HEK293 (cell line): ENCODE results near the gene CAPN12.

ENCODE experiments used
- CTCF ChIA-PET: fragments of 350-600 bp; formaldehyde crosslinking; extraction: SDS; loops from one replicate; lab custom pipeline; 2021; ENCODE audit warnings: antibody characterized with exemption; lab: Yijun Ruan, JAX
- POLR2A ChIA-PET: fragments of 300-600 bp; formaldehyde crosslinking; extraction: SDS; loops from one replicate; lab custom pipeline; 2020; ENCODE audit warnings: antibody characterized with exemption, inconsistent platforms; lab: Yijun Ruan, JAX
- H3K27ac ChIP-seq: fragments of 200-500 bp; sonication (Bioruptor generic); 2 replicates; pipeline ENCODE4 v1.5.1; 2014; ENCODE audit warnings: low read depth, low read length, control low read depth, inconsistent platforms; ENCODE audit errors: extremely low read depth
- H3K36me3 ChIP-seq, 2 experiments: fragments of 200-500 bp in 1 of 2; sonication (Bioruptor generic) in 1 of 2; 1 replicate in 1 of 2; 2 replicates in 1 of 2; pipeline ENCODE4 v1.5.1; 2014 to 2017; ENCODE audit warnings: inconsistent platforms in 2 of 2, low read length in 2 of 2; ENCODE audit not compliant: control insufficient read depth in 2 of 2, insufficient read depth in 1 of 2
- H3K4me1 ChIP-seq: fragments of 200-500 bp; sonication (Bioruptor generic); 2 replicates; pipeline ENCODE4 v1.5.1; 2014; ENCODE audit warnings: mild to moderate bottlenecking, low read length, inconsistent platforms; ENCODE audit not compliant: control insufficient read depth, insufficient read depth
- H3K4me3 ChIP-seq: 2 replicates; pipeline ENCODE4 v1.5.1; 2011; ENCODE audit warnings: low read depth, mild to moderate bottlenecking, control low read depth, low read length, moderate library complexity
- H3K9me3 ChIP-seq: fragments of 200-500 bp; sonication (Bioruptor generic); 2 replicates; pipeline ENCODE4 v1.5.1; 2014; ENCODE audit warnings: low read depth, low read length, inconsistent platforms; ENCODE audit not compliant: control insufficient read depth, insufficient read depth
- BCL11B ChIP-seq: fragments of 450-650 bp; formaldehyde crosslinking; IDR thresholded peaks from 2 replicates; pipeline ENCODE4 v1.5.1; 2016; ENCODE audit warnings: low read depth, missing biosample characterization, missing genetic modification characterization
- CTCF ChIP-seq: fragments of 450-650 bp; formaldehyde crosslinking; IDR thresholded peaks from 2 replicates; pipeline ENCODE4 v1.5.1; 2016; ENCODE audit warnings: missing biosample characterization, missing genetic modification characterization
- EGR2 ChIP-seq: fragments of 450-650 bp; formaldehyde crosslinking; IDR thresholded peaks from 2 replicates; pipeline ENCODE4 v1.5.1; 2016; ENCODE audit warnings: low read depth, missing biosample characterization, missing genetic modification characterization
- KLF1 ChIP-seq: fragments of 450-650 bp; formaldehyde crosslinking; IDR thresholded peaks from 2 replicates; pipeline ENCODE4 v1.5.1; 2016; ENCODE audit warnings: missing biosample characterization, missing genetic modification characterization
- KLF8 ChIP-seq: fragments of 450-650 bp; formaldehyde crosslinking; IDR thresholded peaks from 2 replicates; pipeline ENCODE4 v1.5.1; 2016; ENCODE audit warnings: missing biosample characterization, missing genetic modification characterization
- SP2 ChIP-seq: fragments of 450-650 bp; formaldehyde crosslinking; IDR thresholded peaks from 2 replicates; pipeline ENCODE4 v1.5.1; 2016; ENCODE audit warnings: missing biosample characterization, missing genetic modification characterization
- ZBTB17 ChIP-seq: fragments of 450-650 bp; formaldehyde crosslinking; IDR thresholded peaks from 2 replicates; pipeline ENCODE4 v1.5.1; 2016; ENCODE audit warnings: missing biosample characterization, missing genetic modification characterization
- ZBTB26 ChIP-seq: fragments of 450-650 bp; formaldehyde crosslinking; optimal IDR thresholded peaks from 2 replicates; pipeline ENCODE3; 2016; ENCODE audit warnings: missing biosample characterization, mild to moderate bottlenecking, missing genetic modification characterization
- ZBTB44 ChIP-seq: fragments of 450-650 bp; IDR thresholded peaks from 2 replicates; pipeline ENCODE4 v1.5.1; 2018; ENCODE audit warnings: missing biosample characterization, mild to moderate bottlenecking, missing genetic modification characterization
- ZBTB48 ChIP-seq: fragments of 450-650 bp; formaldehyde crosslinking; IDR thresholded peaks from 2 replicates; pipeline ENCODE4 v1.5.1; 2016; ENCODE audit warnings: missing biosample characterization, missing genetic modification characterization
- ZBTB49 ChIP-seq: fragments of 450-650 bp; formaldehyde crosslinking; IDR thresholded peaks from 2 replicates; pipeline ENCODE4 v1.5.1; 2016; ENCODE audit warnings: missing biosample characterization, missing genetic modification characterization, low read depth
- ZFHX2 ChIP-seq: fragments of 450-650 bp; formaldehyde crosslinking; conservative IDR thresholded peaks from 2 replicates; pipeline ENCODE4 v1.5.1; 2016; ENCODE audit warnings: missing biosample characterization, missing genetic modification characterization
- ZNF114 ChIP-seq: fragments of 450-650 bp; formaldehyde crosslinking; IDR thresholded peaks from 2 replicates; pipeline ENCODE4 v1.5.0; 2017; ENCODE audit warnings: missing biosample characterization, missing genetic modification characterization
- ZNF140 ChIP-seq: fragments of 450-650 bp; formaldehyde crosslinking; IDR thresholded peaks from 2 replicates; pipeline ENCODE4 v1.5.1; 2016; ENCODE audit warnings: missing biosample characterization, missing genetic modification characterization
- ZNF169 ChIP-seq: fragments of 450-650 bp; formaldehyde crosslinking; IDR thresholded peaks from 2 replicates; pipeline ENCODE4 v1.5.1; 2016; ENCODE audit warnings: missing biosample characterization, missing genetic modification characterization
- ZNF202 ChIP-seq: fragments of 450-650 bp; formaldehyde crosslinking; IDR thresholded peaks from 2 replicates; pipeline ENCODE4 v1.5.1; 2016; ENCODE audit warnings: missing biosample characterization, missing genetic modification characterization, borderline replicate concordance
- ZNF248 ChIP-seq: fragments of 450-650 bp; formaldehyde crosslinking; IDR thresholded peaks from 2 replicates; pipeline ENCODE4 v1.5.1; 2017; ENCODE audit warnings: missing biosample characterization, missing genetic modification characterization
- ZNF391 ChIP-seq: fragments of 450-650 bp; formaldehyde crosslinking; IDR thresholded peaks from 2 replicates; pipeline ENCODE4 v1.5.1; 2016; ENCODE audit warnings: low read depth, missing biosample characterization, missing genetic modification characterization, borderline replicate concordance
- ZNF416 ChIP-seq: fragments of 450-650 bp; formaldehyde crosslinking; IDR thresholded peaks from 2 replicates; pipeline ENCODE4 v1.5.1; 2016; ENCODE audit warnings: missing biosample characterization, missing genetic modification characterization
- ZNF560 ChIP-seq: fragments of 450-650 bp; formaldehyde crosslinking; IDR thresholded peaks from 2 replicates; pipeline ENCODE4 v1.5.1; 2017; ENCODE audit warnings: missing biosample characterization, missing genetic modification characterization, borderline replicate concordance
- ZNF707 ChIP-seq: fragments of 450-650 bp; formaldehyde crosslinking; IDR thresholded peaks from 2 replicates; pipeline ENCODE4 v1.5.1; 2016; ENCODE audit warnings: missing biosample characterization, missing genetic modification characterization
- ZNF777 ChIP-seq: fragments of 450-650 bp; formaldehyde crosslinking; IDR thresholded peaks from 2 replicates; pipeline ENCODE4 v1.5.1; 2017; ENCODE audit warnings: missing biosample characterization, missing genetic modification characterization, borderline replicate concordance
- ZSCAN16 ChIP-seq: fragments of 450-650 bp; formaldehyde crosslinking; IDR thresholded peaks from 2 replicates; pipeline ENCODE4 v1.5.1; 2016; ENCODE audit warnings: missing biosample characterization, missing genetic modification characterization
- ZSCAN30 ChIP-seq: fragments of 450-650 bp; IDR thresholded peaks from 2 replicates; pipeline ENCODE4 v1.5.1; 2018; ENCODE audit warnings: missing biosample characterization, mild to moderate bottlenecking, missing genetic modification characterization, moderate library complexity
- ZXDB ChIP-seq: fragments of 450-650 bp; formaldehyde crosslinking; IDR thresholded peaks from 2 replicates; pipeline ENCODE4 v1.5.1; 2016; ENCODE audit warnings: missing biosample characterization, missing genetic modification characterization

CAPN12 gene

DNA sequence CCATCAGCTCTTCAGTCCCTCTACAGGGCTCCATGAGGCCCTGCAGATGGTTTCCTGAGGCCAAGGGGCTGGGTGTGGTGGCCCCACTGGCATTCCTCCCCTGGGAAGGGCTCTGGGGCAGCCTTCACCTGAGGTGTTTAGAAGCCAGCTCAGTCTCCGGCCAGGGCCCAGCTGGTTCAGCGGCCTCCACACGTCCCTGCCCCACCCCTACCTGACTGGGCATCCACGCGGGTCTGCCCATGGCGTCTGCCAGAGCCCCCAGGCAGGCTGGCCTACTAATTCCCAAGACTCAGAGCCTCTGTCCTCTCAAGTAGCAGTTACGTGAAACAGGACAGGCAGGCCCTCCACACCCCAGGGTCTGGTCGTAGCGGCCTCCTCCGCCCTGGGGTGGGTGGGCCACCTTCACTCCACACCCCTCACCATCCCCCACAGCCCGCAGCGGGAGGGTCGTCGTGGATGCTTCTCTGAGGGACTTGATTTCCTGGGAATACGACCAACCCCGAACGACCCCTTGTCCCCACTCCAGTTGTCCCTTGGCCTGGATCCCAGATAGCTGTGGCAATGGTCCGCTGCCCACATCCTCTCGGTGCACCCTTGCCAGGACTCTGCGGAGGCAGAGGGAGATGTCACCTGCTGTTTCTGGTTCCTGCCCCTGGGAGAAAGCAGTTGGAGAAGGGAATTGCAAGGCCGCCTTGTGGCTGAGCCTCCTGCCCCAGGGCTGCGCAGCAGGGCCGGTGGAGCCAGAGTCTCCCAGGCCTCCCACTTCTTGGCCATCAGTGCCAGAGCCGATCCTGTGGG lies 24.3 kb downstream of the CAPN12 start:
- ChIA-PET CTCF (interaction anchor here (0.6 to 1.7 kb wide), 4 partner anchors 8 to 175 kb away, joined by 3 to 4 read pairs (median 4); no protein-coding TSS in a partner anchor), POLR2A (interaction anchor here (6.2 kb wide), 1 partner anchor 71 kb away, joined by 46 read pairs; the partner anchor contains the start of gene ACTN4)
- no peaks in the 10 kb centered on the region for H3K9me3 ChIP-seq
- 0 out of 2 replicates have a peak overlapping the region, but pooled peaks have one; percentile 1 for H3K27ac ChIP-seq
- TF ChIP-seq ZBTB48 (tag by site-specific recombination) = 0 out of 2 replicates have a peak, but pooled peaks have one; percentile 39
- TF ChIP-seq ZNF140 (tag by site-specific recombination) = no peak
- no peak for TF ChIP-seq ZNF777 (tag by site-specific recombination)
- no peak for TF ChIP-seq BCL11B (tag by site-specific recombination)
- TF ChIP-seq KLF1 (tag by site-specific recombination) = peak; percentile 84
- peak; percentile 21; the same call in 1 of the 2 replicates for TF ChIP-seq EGR2 (tag by site-specific recombination)
- no peak for TF ChIP-seq ZSCAN30 (tag by site-specific recombination)
- TF ChIP-seq ZFHX2 = 0 out of 2 replicates have a peak, but pooled peaks have one; percentile 6
- TF ChIP-seq ZNF707 = no peak
- no peak for TF ChIP-seq ZNF416 (tag by site-specific recombination)
- no peak for TF ChIP-seq ZNF391 (tag by site-specific recombination)
- H3K4me3 ChIP-seq = no peak overlapping the region
- H3K36me3 ChIP-seq = peaks cover 77 to 91% of the 10 kb centered on the region in 2 experiments
- no peaks in the 10 kb centered on the region for H3K4me1 ChIP-seq

DNA sequence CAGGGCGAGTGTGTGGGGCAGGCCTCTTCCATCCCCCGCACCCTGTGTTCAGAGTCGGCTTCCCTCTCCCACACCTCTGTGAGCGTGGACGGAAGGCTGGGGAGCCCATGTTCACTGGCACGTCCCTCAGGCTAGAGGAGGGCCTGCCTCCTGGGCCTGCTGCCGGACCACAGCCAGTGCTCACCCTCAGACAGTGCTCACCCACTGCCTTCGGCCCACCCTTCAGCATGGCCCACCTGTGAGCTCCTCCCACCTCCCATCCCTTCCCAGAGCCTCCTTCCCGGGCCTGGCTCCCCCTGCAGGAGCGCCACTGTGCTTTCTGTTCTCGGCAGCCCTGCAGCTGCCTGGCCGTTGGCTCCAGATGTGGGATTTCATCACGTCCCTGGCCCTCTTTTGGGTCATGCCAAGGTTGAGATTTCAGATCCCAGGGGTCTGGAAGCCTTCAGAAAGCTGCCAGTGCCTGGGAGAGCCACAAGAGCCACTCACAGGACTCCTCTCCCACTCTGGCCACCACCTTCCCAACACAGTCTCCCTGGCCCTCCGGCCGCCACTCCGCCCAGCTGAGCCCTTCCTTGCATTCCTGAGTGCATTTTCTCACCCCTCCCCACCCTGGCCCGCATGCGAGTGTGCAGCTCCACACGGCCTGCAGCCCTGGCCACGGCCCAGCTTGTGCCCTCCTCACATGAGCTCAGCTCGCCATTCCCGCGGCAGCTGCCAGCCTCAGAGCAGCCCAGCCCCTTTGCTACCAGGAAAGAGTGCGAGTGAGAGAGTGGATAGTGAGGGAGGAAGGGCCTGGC lies 25.3 kb downstream of the CAPN12 start:
- H3K4me3 ChIP-seq = no peak overlapping the region
- H3K36me3 ChIP-seq = peaks cover 79 to 91% of the 10 kb centered on the region in 2 experiments
- no peaks in the 10 kb centered on the region for H3K9me3 ChIP-seq
- no peaks in the 10 kb centered on the region for H3K4me1 ChIP-seq
- ChIA-PET CTCF (interaction anchor here (0.5 to 1.7 kb wide), 14 partner anchors 9 to 325 kb away, joined by 3 to 4 read pairs (median 3); partner anchors contain the start of gene ECH1), POLR2A (interaction anchor here (0.6 to 1.1 kb wide), 3 partner anchors 59 to 98 kb away, joined by 3 to 5 read pairs (median 5); partner anchors contain the start of gene ACTN4)
- 0 out of 2 replicates have a peak overlapping the region, but pooled peaks have one; percentile 2 for H3K27ac ChIP-seq
- TF ChIP-seq ZNF248 (tag by site-specific recombination) (peak; percentile 37; the same call in 1 of the 2 replicates), SP2 (0 out of 2 replicates have a peak, but pooled peaks have one; percentile 8), KLF8 (peak; percentile 21; the same call in 1 of the 2 replicates), ZBTB17 (tag by site-specific recombination) (peak; percentile 21; the same call in 1 of the 2 replicates), ZBTB44 (tag by site-specific recombination) (peak; percentile 89), EGR2 (tag by site-specific recombination) (peak; percentile 88), ZNF114 (tag by site-specific recombination) (no peak), ZSCAN16 (tag by site-specific recombination) (no peak), ZNF560 (no peak), ZBTB26 (tag by site-specific recombination) (peak; percentile 8), ZXDB (tag by site-specific recombination) (no peak), ZBTB49 (tag by site-specific recombination) (no peak), ZFHX2 (peak; percentile 69), ZNF169 (tag by site-specific recombination) (no peak), ZNF202 (tag by site-specific recombination) (no peak), CTCF (peak; percentile 67; the same call in 1 of the 2 replicates)
